Left lung (tissue), 10 donors: ENCODE measurements around the gene POLA1. TPM values are rescaled to one million over a fixed set of nuclear protein-coding genes. Genes with fewer than 3 reads are reported as not detected.

Experiments
- ATAC-seq: fragments of 200-7000 bp; cut with Tn5 transposase; one replicate; pipeline ENCODE4 v1.9.1; 2020; ENCODE audit warnings: moderate library complexity
- DNase-seq, 4 donors: peaks; one replicate each; pipeline ENCODE4 v3.0.0-alpha.2; 2013 to 2020
- H3K27ac ChIP-seq, 2 donors: fragments of 200-600 bp; sonication (generic) in 1 of 2; one replicate each; pipeline versions ENCODE4 v1.5.0 to v1.8.0; 2020 to 2021
- H3K27me3 ChIP-seq, 2 donors: fragments of 200-600 bp; sonication (generic) in 1 of 2; one replicate each; pipeline versions ENCODE4 v1.5.0 to v1.8.0; 2020 to 2021
- H3K36me3 ChIP-seq, 2 donors: fragments of 200-600 bp; sonication (generic) in 1 of 2; one replicate each; pipeline versions ENCODE4 v1.5.0 to v1.8.0; 2020 to 2021
- H3K4me1 ChIP-seq, 2 donors: fragments of 200-600 bp; one replicate each; pipeline ENCODE4 v1.8.0; 2021
- H3K4me3 ChIP-seq, 2 donors: fragments of 200-600 bp; sonication (generic) in 1 of 2; one replicate each; pipeline versions ENCODE4 v1.5.0 to v1.8.0; 2020 to 2021; ENCODE audit warnings: mild to moderate bottlenecking in 1 of 2
- H3K9me3 ChIP-seq, 2 donors: fragments of 200-600 bp; sonication (generic) in 1 of 2; one replicate each; pipeline versions ENCODE4 v1.5.0 to v1.8.0; 2020 to 2021
- intact Hi-C, 2 donors: fragments of 100-400 bp; cut with DNase I; formaldehyde crosslinking; loops; one replicate each; pipeline versions ENCODE4 v1.11.2 to v1.14.2; 2022
- polyA plus RNA-seq, 6 donors: library from polyadenylated mRNA; unstranded; fragments of 120-200 nt; gene quantifications; one replicate each; pipeline ENCODE4 v1.2.1, GENCODE V29; 2013; ENCODE audit not compliant: insufficient read length in 6 of 6
- total RNA-seq, 2 donors: library from RNA; stranded (reverse); fragmentation: NEBNext Ultra II Directional; extraction: Animal tissue kit (Norgen Biotek cat#: 25700); gene quantifications; one replicate each; pipeline ENCODE4 v1.2.1, GENCODE V29; 2021
- TF ChIP-seq, protein P1 (sequence below), 2 donors: fragments of 200-600 bp; sonication (generic) in 1 of 2; IDR thresholded peaks; one replicate each; pipeline versions ENCODE4 v1.5.0 to v1.8.0; 2021; ENCODE audit warnings: antibody characterized with exemption in 2 of 2
- donor health status: DM: no; HTN: yes; CAD: no.
- donor health status: DM: no; HTN: no; CAD: no.

POLA1 gene
- total and polyA plus RNA-seq, 8 donors, result 11.0 to 19.6 (median 15.8) TPM

DNA sequence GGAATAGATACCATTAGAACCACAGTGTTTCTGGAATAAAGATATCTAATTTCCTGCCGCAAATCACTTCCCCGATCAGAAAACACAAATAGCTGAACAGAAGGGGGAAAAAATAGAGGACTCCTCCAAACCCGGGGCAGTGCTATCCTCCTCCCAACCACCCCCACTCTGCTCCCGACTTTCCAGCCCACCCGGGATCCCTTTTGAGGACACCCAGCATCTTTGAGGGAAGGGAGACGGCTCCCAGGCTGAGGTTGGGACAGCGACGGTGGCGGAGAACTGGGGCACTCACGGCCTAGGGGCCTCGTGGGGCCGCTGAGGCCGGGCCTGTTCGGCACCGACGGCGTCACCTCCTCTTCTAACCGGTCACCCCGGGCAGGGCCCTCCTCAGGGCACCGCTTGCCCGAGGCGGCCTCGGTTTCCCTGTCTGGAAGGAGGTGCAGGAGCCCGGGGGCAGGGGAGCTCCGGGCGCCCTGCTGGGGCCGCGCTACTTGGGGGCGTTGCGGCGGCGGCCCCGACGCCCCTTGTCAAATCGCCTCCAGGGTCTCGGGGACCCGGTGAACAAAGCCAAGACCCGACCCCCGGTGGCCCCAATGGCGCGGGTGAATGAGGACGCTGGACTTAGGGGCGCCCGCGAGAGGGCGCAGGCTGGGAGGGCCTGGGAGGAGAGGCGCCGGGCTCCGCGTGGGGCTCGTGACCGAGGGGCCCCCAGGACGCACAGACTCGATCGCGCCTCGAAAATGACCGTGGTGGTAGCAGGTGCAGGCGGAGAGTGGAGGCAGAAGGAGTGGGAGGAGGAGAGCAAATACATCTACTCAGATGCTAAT is 329.0 kb downstream of the POLA1 start:
- Histone ChIP-seq H3K9me3 (no peaks in the 10 kb centered on the region), H3K27ac (no peak overlapping the region), H3K27me3 (peaks cover 64 to 94% of the 10 kb centered on the region in 2 donors), H3K36me3 (no peaks in the 10 kb centered on the region), H3K4me3 (no peak overlapping the region), H3K4me1 (no peaks in the 10 kb centered on the region)
- no peak for ATAC-seq
- TF ChIP-seq, protein P1, sequence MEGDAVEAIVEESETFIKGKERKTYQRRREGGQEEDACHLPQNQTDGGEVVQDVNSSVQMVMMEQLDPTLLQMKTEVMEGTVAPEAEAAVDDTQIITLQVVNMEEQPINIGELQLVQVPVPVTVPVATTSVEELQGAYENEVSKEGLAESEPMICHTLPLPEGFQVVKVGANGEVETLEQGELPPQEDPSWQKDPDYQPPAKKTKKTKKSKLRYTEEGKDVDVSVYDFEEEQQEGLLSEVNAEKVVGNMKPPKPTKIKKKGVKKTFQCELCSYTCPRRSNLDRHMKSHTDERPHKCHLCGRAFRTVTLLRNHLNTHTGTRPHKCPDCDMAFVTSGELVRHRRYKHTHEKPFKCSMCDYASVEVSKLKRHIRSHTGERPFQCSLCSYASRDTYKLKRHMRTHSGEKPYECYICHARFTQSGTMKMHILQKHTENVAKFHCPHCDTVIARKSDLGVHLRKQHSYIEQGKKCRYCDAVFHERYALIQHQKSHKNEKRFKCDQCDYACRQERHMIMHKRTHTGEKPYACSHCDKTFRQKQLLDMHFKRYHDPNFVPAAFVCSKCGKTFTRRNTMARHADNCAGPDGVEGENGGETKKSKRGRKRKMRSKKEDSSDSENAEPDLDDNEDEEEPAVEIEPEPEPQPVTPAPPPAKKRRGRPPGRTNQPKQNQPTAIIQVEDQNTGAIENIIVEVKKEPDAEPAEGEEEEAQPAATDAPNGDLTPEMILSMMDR (IDR thresholded peaks at IDR 0.05), result no peak
- no peak for DNase-seq
- intact Hi-C loops, result no loop called here

DNA sequence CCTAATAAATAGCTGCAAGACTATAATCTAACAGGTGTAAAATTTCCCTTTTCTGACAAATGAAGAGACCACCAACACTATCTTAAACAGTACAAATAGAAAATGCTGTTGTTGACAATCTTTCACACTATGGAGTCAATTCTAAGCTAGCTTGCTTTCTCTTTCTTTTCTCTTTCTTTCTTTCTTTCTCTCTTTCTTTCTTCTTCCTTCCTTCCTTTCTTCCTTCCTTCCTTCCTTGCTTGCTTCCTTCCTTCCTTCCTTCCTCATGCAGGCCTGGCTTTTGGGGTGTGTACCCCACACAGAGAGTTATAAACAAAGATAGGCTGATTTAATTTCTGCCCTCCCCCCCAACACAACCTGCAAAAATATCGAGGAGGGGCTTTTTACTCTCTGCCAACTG is 330.2 kb downstream of the POLA1 start:
- peaks cover 52 to 82% of the 10 kb centered on the region in 2 donors for H3K27me3 ChIP-seq
- H3K27ac ChIP-seq, result no peak overlapping the region
- DNase-seq (no peak), ATAC-seq (no peak)
- no peaks in the 10 kb centered on the region for H3K4me1 ChIP-seq
- H3K4me3 ChIP-seq, result no peak overlapping the region
- intact Hi-C loops, result no loop called here
- TF ChIP-seq, protein P1 (IDR thresholded peaks at IDR 0.05), result no peak
- H3K36me3 ChIP-seq, result no peaks in the 10 kb centered on the region
- H3K9me3 ChIP-seq, result no peaks in the 10 kb centered on the region

- H3K27ac ChIP-seq, result no peak overlapping the region
- ATAC-seq, result no peak
These were observed 331.9 kb downstream of the POLA1 start for GRCh38 chrX:25025615-25026014.

DNA sequence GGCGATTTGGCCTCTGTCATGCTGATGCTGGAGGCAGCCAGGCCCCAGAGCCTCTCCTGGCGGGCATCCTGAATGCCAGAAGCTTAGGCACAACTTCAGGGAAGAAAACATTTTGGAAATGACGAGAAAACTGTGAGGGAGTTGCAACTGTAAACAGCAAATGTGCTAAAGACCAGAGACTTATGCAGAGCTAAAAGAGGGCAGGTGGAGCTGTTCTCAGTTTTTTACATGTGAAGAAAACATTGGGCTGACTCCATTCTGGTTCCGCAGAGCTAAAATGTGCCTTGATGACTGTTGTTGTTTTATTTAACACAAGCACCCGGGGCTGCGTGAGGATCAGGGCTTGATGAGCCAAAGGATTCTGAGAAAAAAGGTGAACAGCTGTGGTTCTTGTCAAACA is 332.9 kb downstream of the POLA1 start:
- DNase-seq, result no peak
- intact Hi-C loops, result no loop called here
- no peak for ATAC-seq
- Histone ChIP-seq H3K9me3 (no peaks in the 10 kb centered on the region), H3K4me1 (no peaks in the 10 kb centered on the region), H3K27ac (no peak overlapping the region), H3K4me3 (no peak overlapping the region), H3K36me3 (no peaks in the 10 kb centered on the region), H3K27me3 (peaks cover 26 to 55% of the 10 kb centered on the region in 2 donors)
- TF ChIP-seq, protein P1 (IDR thresholded peaks at IDR 0.05), result no peak

More at GRCh38 chrX:25025615-25026014, 331.9 kb downstream of the POLA1 start:
- Histone ChIP-seq H3K9me3 (no peaks in the 10 kb centered on the region), H3K27me3 (peaks cover 35 to 65% of the 10 kb centered on the region in 2 donors), H3K4me3 (no peak overlapping the region), H3K4me1 (no peaks in the 10 kb centered on the region), H3K36me3 (no peaks in the 10 kb centered on the region)
- TF ChIP-seq, protein P1 (IDR thresholded peaks at IDR 0.05), result no peak
- DNase-seq, result no peak
- intact Hi-C loops, result no loop called here

DNA sequence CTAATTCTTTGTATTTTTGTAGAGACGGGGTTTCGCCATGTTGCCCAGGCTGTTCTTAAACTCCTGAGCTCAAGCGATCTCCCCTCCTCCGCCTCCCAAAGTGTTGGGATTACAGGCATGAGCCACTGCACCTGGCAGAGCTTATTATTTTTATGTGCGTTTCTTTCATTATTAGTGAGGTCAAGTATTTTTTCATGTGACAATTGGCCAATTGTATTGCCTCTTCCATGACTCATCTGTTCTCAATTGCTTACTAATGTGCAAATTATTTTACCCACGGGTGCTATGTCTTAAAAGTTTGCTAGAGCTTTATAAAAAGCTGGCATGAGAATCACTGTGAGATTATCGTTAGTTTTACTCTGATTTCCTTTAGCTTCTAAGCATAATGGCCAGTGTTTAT is 335.0 kb downstream of the POLA1 start:
- TF ChIP-seq, protein P1 (IDR thresholded peaks at IDR 0.05), result no peak
- no peaks in the 10 kb centered on the region for H3K36me3 ChIP-seq
- ATAC-seq (no peak), DNase-seq (no peak)
- no peak overlapping the region for H3K27ac ChIP-seq
- no peak overlapping the region for H3K4me3 ChIP-seq
- H3K27me3 ChIP-seq, result peaks cover 4 to 34% of the 10 kb centered on the region in 2 donors
- intact Hi-C loops, result no loop called here
- H3K9me3 ChIP-seq, result no peaks in the 10 kb centered on the region
- H3K4me1 ChIP-seq, result no peaks in the 10 kb centered on the region
